Natural killer cell (primary cell): ENCODE results near the gene BTN1A1. TPM values are rescaled to one million over a fixed set of nuclear protein-coding genes. Genes with fewer than 3 reads are reported as not detected.
"Not testable (repeated sequence)": the region's sequence is repeated elsewhere in the genome, so short reads cannot be mapped to it uniquely, and the experiment has no call there.

Experiments used
- ATAC-seq, 3 donors: fragments of 150-1000 bp in 2 of 3; fragments of 200-7000 bp in 1 of 3; cut with Tn5 transposase; 1 replicate in 1 of 3; 2 replicates in 2 of 3; pipeline ENCODE4 v1.10.0; 2021; ENCODE audit warnings: mild to moderate bottlenecking in 2 of 3, moderate library complexity in 2 of 3
- DNase-seq, 2 donors: peaks; one replicate each; pipeline versions ENCODE4 v3.0.0 to v3.0.0-alpha.2; 2013 to 2021; ENCODE audit warnings: mixed read lengths in 1 of 2
- H3K27ac ChIP-seq: one replicate; pipeline ENCODE4 v1.5.1; 2013; ENCODE audit warnings: mild to moderate bottlenecking, low read length
- H3K27me3 ChIP-seq: one replicate; pipeline ENCODE4 v1.6.1; 2013; ENCODE audit warnings: low read length; ENCODE audit not compliant: control insufficient read depth, insufficient read depth
- H3K36me3 ChIP-seq: one replicate; pipeline ENCODE4 v1.6.1; 2013; ENCODE audit warnings: low read length; ENCODE audit not compliant: control insufficient read depth, insufficient read depth
- H3K4me1 ChIP-seq: one replicate; pipeline ENCODE4 v1.6.1; 2013; ENCODE audit warnings: low read length; ENCODE audit not compliant: control insufficient read depth, insufficient read depth
- H3K4me3 ChIP-seq: one replicate; pipeline ENCODE4 v1.5.1; 2013; ENCODE audit warnings: low read length
- H3K9me3 ChIP-seq: one replicate; pipeline ENCODE4 v1.6.1; 2013; ENCODE audit warnings: low read length; ENCODE audit not compliant: control insufficient read depth, insufficient read depth
- H3K27ac Mint-ChIP-seq, 2 donors: one replicate each; pipeline ENCODE4 v1.8.0; 2022; ENCODE audit warnings: mild to moderate bottlenecking in 2 of 2, mixed read lengths in 2 of 2, moderate library complexity in 1 of 2
- H3K27me3 Mint-ChIP-seq, 2 donors: one replicate each; pipeline ENCODE4 v1.8.0; 2022; ENCODE audit warnings: low read depth in 2 of 2, mixed read lengths in 2 of 2
- H3K36me3 Mint-ChIP-seq: one replicate; pipeline ENCODE4 v1.8.0; 2022; ENCODE audit warnings: mixed read lengths
- H3K4me1 Mint-ChIP-seq, 2 donors: one replicate each; pipeline ENCODE4 v1.8.0; 2022; ENCODE audit warnings: mixed read lengths in 2 of 2
- H3K4me3 Mint-ChIP-seq: one replicate; pipeline ENCODE4 v1.8.0; 2022; ENCODE audit warnings: mild to moderate bottlenecking, moderate library complexity, mixed read lengths
- H3K9me3 Mint-ChIP-seq, 2 donors: one replicate each; pipeline ENCODE4 v1.8.0; 2022; ENCODE audit warnings: mixed read lengths in 2 of 2
- WGBS: methylation state at CpG from one replicate; pipeline ENCODE4 v1.1.7; 2013; ENCODE audit warnings: missing lambda C conversion rate; ENCODE audit not compliant: insufficient coverage; 5-methylcytosine and 5-hydroxymethylcytosine counted together
- intact Hi-C: fragments of 100-400 bp; cut with micrococcal nuclease; formaldehyde crosslinking; loops from one replicate; pipeline ENCODE4 v1.14.2; 2022
- total RNA-seq, 4 donors: library from RNA; stranded (reverse); fragments of 120-200 nt in 1 of 4; gene quantifications; one replicate each; pipeline versions ENCODE4 v1.2.3 to v1.2.4, GENCODE V29; 2013 to 2022
- TF ChIP-seq, protein P1 (sequence below): fragments of 200-600 bp; IDR thresholded peaks from one replicate; pipeline ENCODE4 v1.8.0; 2022; ENCODE audit warnings: antibody characterized with exemption

Gene BTN1A1
- total RNA-seq, 3 donors from 2014 or later (not counting 1 experiment from before 2014, with no cell fraction given): not detected

DNA sequence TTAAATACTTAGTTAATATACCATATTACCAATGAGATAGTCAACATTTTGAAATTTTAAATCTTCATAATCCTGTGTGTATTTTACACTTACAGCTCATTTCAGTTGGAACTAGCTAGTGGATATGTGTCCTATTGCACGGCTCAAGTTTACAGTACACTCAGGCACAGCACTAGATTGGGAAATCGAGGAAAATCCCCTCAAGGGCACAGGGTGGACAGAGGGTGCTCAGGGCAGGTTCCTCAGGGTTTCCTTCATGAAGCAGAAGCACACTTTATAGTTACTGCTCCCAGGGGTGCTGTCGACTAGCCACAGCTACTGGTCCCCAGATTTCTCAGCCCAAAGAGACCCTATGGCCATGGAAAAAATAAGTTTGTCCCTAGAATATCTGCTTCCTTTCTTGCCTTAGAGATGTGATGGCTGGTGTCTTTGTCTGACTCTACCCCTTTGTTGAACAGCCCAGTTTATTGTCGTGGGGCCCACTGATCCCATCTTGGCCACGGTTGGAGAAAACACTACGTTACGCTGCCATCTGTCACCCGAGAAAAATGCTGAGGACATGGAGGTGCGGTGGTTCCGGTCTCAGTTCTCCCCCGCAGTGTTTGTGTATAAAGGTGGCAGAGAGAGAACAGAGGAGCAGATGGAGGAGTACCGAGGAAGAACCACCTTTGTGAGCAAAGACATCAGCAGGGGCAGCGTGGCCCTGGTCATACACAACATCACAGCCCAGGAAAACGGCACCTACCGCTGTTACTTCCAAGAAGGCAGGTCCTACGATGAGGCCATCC lies 40.9 kb upstream of the BTN1A1 start:
- H3K36me3 Mint-ChIP-seq: peaks cover 18% of the 10 kb centered on the region

DNA sequence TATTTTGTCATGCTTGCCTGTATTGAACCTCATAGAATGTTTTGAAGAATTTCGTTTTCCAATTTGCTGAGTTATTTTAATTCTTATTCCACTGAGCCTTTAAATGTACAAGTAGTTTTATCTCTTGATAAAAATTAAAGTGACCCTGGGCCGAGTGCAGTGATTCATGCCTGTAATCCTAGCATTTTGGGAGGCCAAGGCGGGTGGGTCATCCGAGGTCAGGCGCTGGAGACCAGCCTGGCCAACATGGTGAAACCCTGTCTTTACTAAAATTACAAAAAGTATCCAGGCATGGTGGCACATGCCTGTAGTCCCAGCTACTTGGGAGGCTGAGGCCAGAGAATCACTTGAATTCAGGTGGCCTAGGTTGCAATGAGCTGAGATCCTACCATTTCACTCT lies 38.8 kb upstream of the BTN1A1 start:
- H3K27me3 ChIP-seq, DNase-seq, H3K9me3 Mint-ChIP-seq, intact Hi-C loops, H3K27me3 Mint-ChIP-seq, ATAC-seq, H3K4me3 ChIP-seq, H3K27ac ChIP-seq, H3K9me3 ChIP-seq: not testable (repeated sequence)
- Mint-ChIP-seq H3K4me3 (peak overlapping the region; percentile 73), H3K36me3 (peaks cover 40% of the 10 kb centered on the region), H3K4me1 (peaks cover 69 to 71% of the 10 kb centered on the region in 2 donors), H3K27ac (peak overlapping the region in 1 of 2 donors; percentile 62)
- peaks cover 35% of the 10 kb centered on the region for H3K4me1 ChIP-seq
- peaks cover 58% of the 10 kb centered on the region for H3K36me3 ChIP-seq
- WGBS: 75% methylated on average over 4 of the region's 5 CpGs

More for the DNA sequence above, 40.9 kb upstream of the BTN1A1 start:
- Histone ChIP-seq H3K36me3 (peaks cover 40% of the 10 kb centered on the region), H3K4me3 (no peak overlapping the region), H3K27me3 (no peaks in the 10 kb centered on the region), H3K4me1 (peaks cover 35% of the 10 kb centered on the region), H3K27ac (no peak overlapping the region), H3K9me3 (no peaks in the 10 kb centered on the region)
- no peak for ATAC-seq
- intact Hi-C loops: loop anchor here (5.0 kb wide), 1 partner anchor 77 kb away; the partner anchor contains the start of gene BTN2A2
- no peak for DNase-seq
- peak overlapping the region; percentile 80 for H3K4me3 Mint-ChIP-seq
- H3K27me3 Mint-ChIP-seq: no peaks in the 10 kb centered on the region
- peaks cover 65 to 71% of the 10 kb centered on the region in 2 donors for H3K4me1 Mint-ChIP-seq
- WGBS: 93% methylated on average over 16 of the region's 16 CpGs
- TF ChIP-seq, protein P1, sequence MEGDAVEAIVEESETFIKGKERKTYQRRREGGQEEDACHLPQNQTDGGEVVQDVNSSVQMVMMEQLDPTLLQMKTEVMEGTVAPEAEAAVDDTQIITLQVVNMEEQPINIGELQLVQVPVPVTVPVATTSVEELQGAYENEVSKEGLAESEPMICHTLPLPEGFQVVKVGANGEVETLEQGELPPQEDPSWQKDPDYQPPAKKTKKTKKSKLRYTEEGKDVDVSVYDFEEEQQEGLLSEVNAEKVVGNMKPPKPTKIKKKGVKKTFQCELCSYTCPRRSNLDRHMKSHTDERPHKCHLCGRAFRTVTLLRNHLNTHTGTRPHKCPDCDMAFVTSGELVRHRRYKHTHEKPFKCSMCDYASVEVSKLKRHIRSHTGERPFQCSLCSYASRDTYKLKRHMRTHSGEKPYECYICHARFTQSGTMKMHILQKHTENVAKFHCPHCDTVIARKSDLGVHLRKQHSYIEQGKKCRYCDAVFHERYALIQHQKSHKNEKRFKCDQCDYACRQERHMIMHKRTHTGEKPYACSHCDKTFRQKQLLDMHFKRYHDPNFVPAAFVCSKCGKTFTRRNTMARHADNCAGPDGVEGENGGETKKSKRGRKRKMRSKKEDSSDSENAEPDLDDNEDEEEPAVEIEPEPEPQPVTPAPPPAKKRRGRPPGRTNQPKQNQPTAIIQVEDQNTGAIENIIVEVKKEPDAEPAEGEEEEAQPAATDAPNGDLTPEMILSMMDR: no peak
- H3K9me3 Mint-ChIP-seq: no peaks in the 10 kb centered on the region
- H3K27ac Mint-ChIP-seq: peak overlapping the region; percentile 95 to 97

DNA sequence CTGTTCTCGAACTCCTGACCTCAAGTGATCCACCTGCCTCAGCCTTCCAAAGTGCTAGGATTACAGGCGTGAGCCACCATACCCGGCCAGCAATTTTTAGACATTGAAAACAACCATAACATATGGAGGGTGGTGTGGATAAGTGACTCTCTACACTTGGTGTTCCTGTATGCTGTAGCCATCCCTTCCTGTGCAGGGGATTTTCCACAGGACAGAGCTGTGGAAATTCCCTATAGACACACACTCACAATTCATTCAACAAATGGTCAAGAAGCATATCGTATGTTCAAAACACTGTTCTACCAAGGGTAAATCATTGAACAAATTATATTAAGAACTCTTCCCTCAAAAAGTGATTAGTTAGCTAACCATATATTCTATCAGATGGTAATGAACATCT lies 36.1 kb upstream of the BTN1A1 start:
- Histone ChIP-seq H3K27me3 (no peaks in the 10 kb centered on the region), H3K27ac (no peak overlapping the region), H3K9me3 (no peaks in the 10 kb centered on the region), H3K4me1 (peaks cover 28% of the 10 kb centered on the region), H3K4me3 (no peak overlapping the region), H3K36me3 (peaks cover 83% of the 10 kb centered on the region)
- Mint-ChIP-seq H3K27me3 (no peaks in the 10 kb centered on the region), H3K4me3 (no peak overlapping the region), H3K36me3 (peaks cover 54% of the 10 kb centered on the region), H3K4me1 (peaks cover 44 to 56% of the 10 kb centered on the region in 2 donors), H3K9me3 (no peaks in the 10 kb centered on the region), H3K27ac (peak overlapping the region; percentile 29 to 65)
- TF ChIP-seq, protein P1: no peak
- WGBS: 83% methylated on average over 1 of the region's 4 CpGs
- DNase-seq: no peak
- intact Hi-C loops: no loop called here
- ATAC-seq: no peak

DNA sequence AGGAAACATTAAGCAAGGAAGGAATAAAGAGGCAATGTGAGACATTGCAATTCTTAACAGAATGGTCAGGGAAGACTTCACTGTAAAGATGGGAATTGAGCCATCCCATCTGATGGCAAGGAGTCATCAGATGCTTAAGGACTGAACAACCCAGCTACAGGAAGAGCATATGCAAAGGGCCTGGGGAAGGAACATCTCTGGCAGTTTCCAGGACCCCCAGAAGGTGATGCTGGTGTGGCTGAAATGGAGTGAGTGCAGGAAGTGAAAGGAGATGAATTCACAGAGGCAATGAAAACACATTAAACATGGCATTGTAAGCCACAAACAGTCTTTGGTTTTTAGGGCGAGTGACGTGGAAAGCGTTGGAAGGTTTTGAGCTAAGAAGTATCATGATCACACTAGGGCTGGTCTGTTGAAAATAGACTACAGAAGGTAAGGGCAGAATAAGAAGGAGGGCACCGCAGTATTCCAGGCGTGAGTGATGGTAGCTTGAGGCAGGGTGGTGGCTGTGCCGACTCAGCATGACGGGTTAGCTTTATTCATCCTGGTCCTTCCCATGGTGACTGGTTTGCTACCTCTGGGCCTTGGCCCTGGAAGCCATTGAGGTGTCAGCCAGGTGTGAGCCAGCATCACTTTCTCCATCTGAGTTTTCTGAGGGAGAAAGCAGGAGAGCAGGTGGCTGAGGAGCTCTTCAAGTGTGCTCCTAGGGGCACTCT lies 35.5 kb upstream of the BTN1A1 start:
- intact Hi-C loops: no loop called here
- H3K36me3 ChIP-seq: peaks cover 83% of the 10 kb centered on the region
- Mint-ChIP-seq H3K36me3 (peaks cover 51% of the 10 kb centered on the region), H3K27ac (peak overlapping the region; percentile 29 to 65), H3K27me3 (no peaks in the 10 kb centered on the region), H3K4me1 (peaks cover 38 to 50% of the 10 kb centered on the region in 2 donors), H3K9me3 (no peaks in the 10 kb centered on the region), H3K4me3 (no peak overlapping the region)
- H3K9me3 ChIP-seq: no peaks in the 10 kb centered on the region
- TF ChIP-seq, protein P1: no peak
- H3K4me3 ChIP-seq: no peak overlapping the region
- no peaks in the 10 kb centered on the region for H3K27me3 ChIP-seq
- peaks cover 22% of the 10 kb centered on the region for H3K4me1 ChIP-seq
- ATAC-seq: no peak
- no peak for DNase-seq
- WGBS: 95% methylated on average over 7 of the region's 7 CpGs
- no peak overlapping the region for H3K27ac ChIP-seq
